GM20000 (cell line): ENCODE results near the gene TTC19.
"Not testable (repeated sequence)": the region's sequence is repeated elsewhere in the genome, so short reads cannot be mapped to it uniquely, and the experiment has no call there.

ENCODE experiments used
- DNase-seq: peaks from one replicate; pipeline ENCODE4 v3.0.0; 2012; ENCODE audit warnings: low spot score
- CTCF ChIP-seq: IDR thresholded peaks from 2 replicates; pipeline ENCODE4 v1.5.1; 2012; ENCODE audit warnings: mild to moderate bottlenecking, control low read depth; ENCODE audit errors: extremely low read depth, missing control alignments

The TTC19 gene

DNA sequence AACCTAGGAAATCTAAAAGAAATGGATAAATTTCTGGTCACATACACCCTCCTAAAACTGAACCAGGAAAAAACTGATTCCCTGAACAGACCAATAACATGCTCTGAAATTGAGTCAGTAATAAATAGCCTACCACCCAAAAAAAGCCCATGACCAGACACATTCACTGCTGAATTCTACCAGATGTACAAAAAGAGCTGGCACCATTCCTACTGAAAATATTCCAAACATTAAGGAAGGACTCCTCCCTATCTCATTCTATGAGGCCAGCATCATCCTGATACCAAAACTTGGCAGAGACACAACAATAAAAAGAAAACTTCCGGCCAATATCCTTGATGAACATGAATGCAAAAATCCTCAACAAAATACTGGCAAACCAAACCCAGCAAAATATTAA, 52.9 kb downstream of the TTC19 start:
- no peak for DNase-seq
- TF ChIP-seq CTCF: no peak

DNA sequence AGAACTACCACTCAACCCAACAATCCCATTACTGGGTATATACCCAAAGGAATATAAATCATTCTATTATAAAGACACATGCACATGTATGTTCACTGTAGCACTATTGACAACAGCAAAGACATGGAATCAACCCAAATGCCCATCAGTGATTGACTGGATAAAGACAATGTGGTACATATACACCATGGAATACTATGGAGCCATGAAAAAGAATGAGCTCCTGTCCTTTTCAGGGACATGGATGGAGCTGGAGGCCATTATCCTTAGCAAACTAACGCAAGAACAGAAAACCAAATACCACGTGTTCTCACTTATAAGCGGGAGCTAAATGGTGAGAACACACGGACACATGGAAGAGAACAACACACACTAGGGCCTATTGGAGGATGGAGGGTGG, 55.5 kb downstream of the TTC19 start:
- DNase-seq: not testable (repeated sequence)

DNA sequence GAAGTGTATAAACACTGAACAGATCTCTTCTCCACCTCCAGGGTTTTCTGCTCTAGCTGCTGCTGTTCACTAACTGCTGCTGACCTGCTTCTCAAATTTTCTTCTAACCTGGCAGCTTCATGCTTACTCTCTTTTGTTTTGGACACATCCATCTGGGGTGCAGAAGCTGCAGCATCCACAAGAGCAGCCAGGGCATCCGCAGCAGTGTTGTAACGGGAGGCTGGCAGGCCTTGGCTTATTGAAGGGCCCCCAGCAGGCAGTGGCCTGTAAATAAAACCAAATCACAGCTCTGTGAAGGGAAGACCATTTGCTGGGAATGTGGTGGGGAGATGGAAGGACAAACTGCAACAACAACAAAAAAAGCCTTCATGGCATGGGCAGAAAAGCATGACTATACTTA, 62.0 kb downstream of the TTC19 start:
- DNase-seq: no peak
- no peak for TF ChIP-seq CTCF

- TF ChIP-seq CTCF: no peak
- no peak for DNase-seq
These were observed 66.5 kb downstream of the TTC19 start for GRCh38 chr17:16066125-16066524.

DNA sequence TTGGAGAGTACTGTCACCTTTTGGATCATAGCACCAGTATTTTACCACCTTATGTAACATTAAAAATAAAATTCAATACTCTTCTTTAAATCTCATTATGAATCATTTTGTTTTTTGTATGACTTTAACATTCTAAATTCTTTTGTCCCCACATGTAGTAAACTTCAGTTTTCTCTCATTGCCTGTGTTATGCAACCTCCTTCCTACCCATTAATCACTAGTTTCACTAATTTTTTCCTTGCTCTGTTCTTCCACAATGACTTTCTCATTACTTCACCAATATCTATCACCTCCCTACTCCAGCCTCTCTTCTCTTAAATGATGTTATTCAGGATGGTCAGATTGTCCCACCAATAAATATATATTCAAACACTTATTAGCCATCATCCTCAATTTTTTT, 68.7 kb downstream of the TTC19 start:
- TF ChIP-seq CTCF: no peak
- DNase-seq: no peak

GRCh38 chr17:16072031-16072430, 72.4 kb downstream of the TTC19 start:
- no peak for DNase-seq
- TF ChIP-seq CTCF: no peak

- no peak for TF ChIP-seq CTCF
- DNase-seq: no peak
These were observed 74.2 kb downstream of the TTC19 start for GRCh38 chr17:16073845-16074244.

- TF ChIP-seq CTCF: no peak
These were observed 74.8 kb downstream of the TTC19 start for GRCh38 chr17:16074423-16074822.

More at GRCh38 chr17:16074423-16074822, 74.8 kb downstream of the TTC19 start:
- no peak for DNase-seq
